ENCODE measurements around the gene PBX1.

Gene PBX1

GRCh38 chr1:164699815-164700491 lies 141.0 kb downstream of the PBX1 start:
- no peak for DNase-seq (ENCODE audit: low read depth)

GRCh38 chr1:164700683-164701082 lies 141.7 kb downstream of the PBX1 start:
- no peak for DNase-seq (ENCODE audit: low read depth)

- no peak for DNase-seq (ENCODE audit: low read depth)
Observed at GRCh38 chr1:164701189-164701761, 142.3 kb downstream of the PBX1 start.

GRCh38 chr1:164702216-164702615 lies 143.2 kb downstream of the PBX1 start:
- no peak for DNase-seq (ENCODE audit: low read depth)

- DNase-seq (ENCODE audit: low read depth): no peak
Observed at GRCh38 chr1:164702664-164703063, 143.7 kb downstream of the PBX1 start.

- no peak for DNase-seq (ENCODE audit: low read depth)
Observed at GRCh38 chr1:164703463-164703862, 144.5 kb downstream of the PBX1 start.

- DNase-seq (ENCODE audit: low read depth): no peak
Observed at GRCh38 chr1:164703960-164704411, 145.0 kb downstream of the PBX1 start.

GRCh38 chr1:164704954-164705353 lies 146.0 kb downstream of the PBX1 start:
- DNase-seq (ENCODE audit: low read depth): no peak

- no peak for DNase-seq (ENCODE audit: low read depth)
Observed at GRCh38 chr1:164706606-164706987, 147.6 kb downstream of the PBX1 start.

GRCh38 chr1:164707868-164708331 lies 148.9 kb downstream of the PBX1 start:
- no peak for DNase-seq (ENCODE audit: low read depth)

GRCh38 chr1:164708596-164708995 lies 149.6 kb downstream of the PBX1 start:
- DNase-seq (ENCODE audit: low read depth): no peak

- DNase-seq (ENCODE audit: low read depth): no peak
Observed at GRCh38 chr1:164709126-164709525, 150.1 kb downstream of the PBX1 start.

- no peak for DNase-seq (ENCODE audit: low read depth)
Observed at GRCh38 chr1:164709541-164710278, 150.7 kb downstream of the PBX1 start.

- DNase-seq (ENCODE audit: low read depth): no peak
Observed at GRCh38 chr1:164712131-164713036, 153.4 kb downstream of the PBX1 start.

GRCh38 chr1:164713456-164714207 lies 154.6 kb downstream of the PBX1 start:
- DNase-seq (ENCODE audit: low read depth): no peak

- no peak for DNase-seq (ENCODE audit: low read depth)
Observed at GRCh38 chr1:164716992-164717703, 158.2 kb downstream of the PBX1 start.

GRCh38 chr1:164718821-164719220 lies 159.8 kb downstream of the PBX1 start:
- DNase-seq (ENCODE audit: low read depth): no peak

- DNase-seq (ENCODE audit: low read depth): no peak
Observed at GRCh38 chr1:164719676-164720439, 160.9 kb downstream of the PBX1 start.

GRCh38 chr1:164720440-164721227 lies 161.7 kb downstream of the PBX1 start:
- no peak for DNase-seq (ENCODE audit: low read depth)
